Activated CD8-positive, alpha-beta T cell treated with anti-CD3 and anti-CD28 coated beads, Interleukin-2, amount 10 ng/mL, durations not matched to agents 7 days and 5 days (primary cell): ENCODE measurements around the gene EAF1. TPM values are rescaled to one million over a fixed set of nuclear protein-coding genes. Genes with fewer than 3 reads are reported as not detected.
"Not testable (repeated sequence)": the region's sequence is repeated elsewhere in the genome, so short reads cannot be mapped to it uniquely, and the experiment has no call there.

Source experiments
- ATAC-seq: fragments of 150-1000 bp; cut with Tn5 transposase; one replicate; pipeline ENCODE4 v1.10.0; 2021; ENCODE audit warnings: moderate library complexity
- CTCF ChIA-PET: fragments of 350-600 bp; sonication (Branson Sonifier 250); formaldehyde crosslinking; loops from one replicate; lab custom pipeline; 2021; ENCODE audit warnings: antibody characterized with exemption; lab: Charles Lee
- POLR2A ChIA-PET: fragments of 350-600 bp; sonication (Branson Sonifier 250); formaldehyde crosslinking; loops from one replicate; lab custom pipeline; 2021; ENCODE audit warnings: antibody characterized with exemption; lab: Charles Lee
- DNase-seq: peaks from one replicate; pipeline ENCODE4 v3.0.0-alpha.2; 2020
- H3K27ac Mint-ChIP-seq: one replicate; pipeline ENCODE4 v1.8.0; 2021; ENCODE audit warnings: mild to moderate bottlenecking, mixed read lengths
- H3K27me3 Mint-ChIP-seq: one replicate; pipeline ENCODE4 v1.8.0; 2021; ENCODE audit warnings: low read depth, mixed read lengths
- H3K36me3 Mint-ChIP-seq: one replicate; pipeline ENCODE4 v1.8.0; 2021; ENCODE audit warnings: low read depth, mixed read lengths
- H3K4me1 Mint-ChIP-seq: one replicate; pipeline ENCODE4 v1.8.0; 2021; ENCODE audit warnings: low read depth, mixed read lengths
- H3K4me3 Mint-ChIP-seq: one replicate; pipeline ENCODE4 v1.8.0; 2021; ENCODE audit warnings: mild to moderate bottlenecking, mixed read lengths
- H3K9me3 Mint-ChIP-seq: one replicate; pipeline ENCODE4 v1.8.0; 2022; ENCODE audit warnings: mixed read lengths; ENCODE audit not compliant: insufficient read depth
- total RNA-seq, 2 experiments: library from RNA; stranded (reverse); gene quantifications; one replicate each; pipeline ENCODE4 v1.2.3, GENCODE V29; 2021

EAF1 gene
- 10 to 100 TPM; 31.3 to 31.5 TPM for total RNA-seq

DNA sequence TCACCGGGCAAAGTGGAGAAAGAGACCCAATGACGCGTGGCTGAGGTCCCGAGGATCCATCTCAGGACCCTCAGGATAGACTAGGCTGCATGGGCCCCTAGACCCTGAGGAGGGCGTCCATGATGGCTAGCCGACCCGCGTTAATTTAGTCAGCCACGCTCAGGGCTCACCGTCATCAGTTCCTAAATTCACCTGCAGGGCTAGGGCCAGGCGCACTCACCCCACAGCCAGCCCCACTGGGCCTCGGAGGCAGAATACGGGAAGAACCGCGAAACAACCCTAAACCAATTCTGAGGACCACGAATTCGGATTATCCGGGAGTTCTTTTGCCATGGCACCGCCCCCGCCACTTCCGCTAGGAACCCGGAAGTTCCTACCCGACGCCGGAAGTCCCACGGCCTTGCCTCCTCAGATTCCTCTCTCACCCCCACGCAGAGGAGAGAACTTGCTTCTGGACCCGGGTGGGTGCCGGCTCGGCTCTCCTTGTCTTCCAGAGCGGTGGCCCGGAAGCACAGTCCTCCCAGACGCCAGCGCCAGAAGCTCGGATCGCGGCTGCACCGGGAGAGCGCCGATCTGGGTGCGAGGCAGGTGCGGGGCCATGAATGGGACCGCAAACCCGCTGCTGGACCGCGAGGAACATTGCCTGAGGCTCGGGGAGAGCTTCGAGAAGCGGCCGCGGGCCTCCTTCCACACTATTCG, at the start of gene EAF1, which contains the start of gene METTL6:
Gene EAF1, plus strand, starts transcription at position 417 of the 699 bp plus-strand sequence. Its CDS starts 182 bp downstream, at position 599.
Gene METTL6, minus strand, starts transcription at position 363 of the 699 bp plus-strand sequence. CDS start 1,033 bp downstream, outside the sequence.
- peaks cover 46% of the 10 kb centered on the region for H3K4me1 Mint-ChIP-seq
- ChIA-PET POLR2A (interaction anchor here (0.6 to 0.9 kb wide), 5 partner anchors 8 to 374 kb away, joined by 3 read pairs; no protein-coding TSS in a partner anchor), CTCF (interaction anchor here (0.9 to 1.1 kb wide), 2 partner anchors 129 to 222 kb away, joined by 3 to 4 read pairs; no protein-coding TSS in a partner anchor)
- ATAC-seq (peak; percentile 93), DNase-seq (peak; percentile 89)
- peaks cover 52% of the 10 kb centered on the region for H3K36me3 Mint-ChIP-seq
- H3K9me3 Mint-ChIP-seq: no peaks in the 10 kb centered on the region
- H3K4me3 Mint-ChIP-seq: peak within 1 kb of the TSS; percentile 97
- H3K27ac Mint-ChIP-seq: peak within 1 kb of the TSS; percentile 98
- H3K27me3 Mint-ChIP-seq: no peaks in the 10 kb centered on the region

DNA sequence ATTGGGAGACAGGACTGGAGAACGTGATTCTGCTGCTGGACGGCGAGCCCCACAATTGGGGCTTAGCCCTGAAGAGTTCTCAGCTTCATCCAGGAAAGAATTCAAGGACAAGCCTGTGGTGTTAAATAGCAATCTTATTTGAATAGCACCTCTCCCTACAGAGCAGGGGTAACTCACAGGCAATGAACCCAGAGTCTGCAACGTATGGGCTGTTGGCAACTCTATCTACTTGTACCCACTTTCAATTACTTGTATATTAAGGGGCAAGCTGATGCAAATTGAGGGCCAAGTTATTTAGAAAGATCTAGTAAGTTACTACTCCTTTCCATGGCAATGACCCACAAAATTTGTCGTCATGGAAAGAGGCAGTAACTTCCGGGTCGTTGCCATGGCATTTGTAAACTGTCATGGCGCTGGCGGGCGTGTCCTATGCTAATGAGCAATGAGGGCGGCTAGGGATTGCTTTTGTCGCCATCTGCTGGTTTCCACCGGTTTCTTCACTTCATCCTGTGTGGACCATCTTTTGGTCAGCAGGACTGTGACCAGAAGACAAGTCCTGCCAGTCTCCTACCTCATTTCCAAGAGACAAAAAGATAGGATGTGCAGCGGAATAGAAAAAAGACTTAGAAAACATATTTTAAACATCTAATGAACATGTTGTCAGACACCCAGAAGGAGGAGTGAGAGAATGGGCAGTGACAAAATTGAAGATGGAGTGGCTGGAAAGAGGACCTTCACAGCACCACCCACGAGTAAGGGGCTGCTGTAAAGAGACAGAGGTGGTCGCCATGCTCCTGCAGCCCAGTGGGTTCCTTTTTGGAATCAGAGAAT, 49.2 kb upstream of the EAF1 start:
- H3K4me1 Mint-ChIP-seq: peaks cover 10% of the 10 kb centered on the region
- peaks cover 7% of the 10 kb centered on the region for H3K27me3 Mint-ChIP-seq
- H3K27ac Mint-ChIP-seq: peak overlapping the region; percentile 83
- ATAC-seq (peak; percentile 94), DNase-seq (peak; percentile 97)
- no peaks in the 10 kb centered on the region for H3K9me3 Mint-ChIP-seq
- H3K36me3 Mint-ChIP-seq: no peaks in the 10 kb centered on the region
- ChIA-PET POLR2A (interaction anchor here (0.9 kb wide), 1 partner anchor 110 kb away, joined by 3 read pairs; no protein-coding TSS in a partner anchor), CTCF (interaction anchor here (0.6 to 7.3 kb wide), 20 partner anchors 9 to 270 kb away, joined by 3 to 123 read pairs (median 4); partner anchors contain the start of genes CAPN7 and SH3BP5)
- no peak overlapping the region for H3K4me3 Mint-ChIP-seq

DNA sequence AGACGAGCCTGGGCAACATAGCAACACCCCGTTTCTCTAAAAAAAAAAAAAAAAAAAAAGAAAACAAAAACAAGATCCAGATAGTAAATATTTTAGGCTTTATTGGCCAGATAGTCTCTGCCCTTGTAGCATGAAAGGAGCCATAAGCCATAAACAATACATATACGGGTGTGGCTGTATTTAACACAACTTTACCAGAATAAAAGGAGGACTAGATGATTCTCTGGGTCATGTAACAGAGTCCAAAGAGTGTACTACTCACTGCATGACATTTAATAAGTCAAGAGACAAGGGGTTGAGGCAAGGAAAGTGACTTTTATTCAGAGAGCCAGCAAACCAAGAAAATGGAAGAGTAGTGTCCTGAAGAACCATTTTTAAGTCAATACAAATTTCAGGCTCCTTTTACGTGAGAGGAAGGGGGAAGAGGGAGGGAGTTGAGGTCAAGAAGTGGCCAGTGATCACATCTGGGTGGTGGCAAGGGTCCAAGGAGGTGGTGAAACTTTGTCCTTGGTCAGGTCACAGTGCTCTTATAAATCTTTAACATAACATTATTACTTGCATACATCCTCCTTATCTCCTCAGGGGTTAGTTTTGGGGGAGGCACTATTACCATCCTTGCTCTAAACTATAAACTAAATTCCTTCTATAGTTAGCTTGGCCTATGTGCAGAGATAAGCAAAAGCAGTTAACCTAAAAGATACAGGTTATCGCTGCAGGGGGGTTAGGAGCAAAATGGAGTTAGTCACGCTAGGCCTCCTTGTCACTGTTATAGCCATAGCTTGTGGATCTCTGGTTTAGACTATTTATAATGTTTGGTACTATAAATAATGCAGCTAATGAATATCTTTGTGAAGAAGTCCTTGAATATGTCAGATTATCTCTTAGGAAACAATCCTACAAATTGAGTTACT, 46.2 kb upstream of the EAF1 start:
- CTCF ChIA-PET: interaction anchor here (1.3 to 7.3 kb wide), 3 partner anchors 48 to 177 kb away, joined by 3 to 123 read pairs (median 17); partner anchors contain the start of gene SH3BP5

DNA sequence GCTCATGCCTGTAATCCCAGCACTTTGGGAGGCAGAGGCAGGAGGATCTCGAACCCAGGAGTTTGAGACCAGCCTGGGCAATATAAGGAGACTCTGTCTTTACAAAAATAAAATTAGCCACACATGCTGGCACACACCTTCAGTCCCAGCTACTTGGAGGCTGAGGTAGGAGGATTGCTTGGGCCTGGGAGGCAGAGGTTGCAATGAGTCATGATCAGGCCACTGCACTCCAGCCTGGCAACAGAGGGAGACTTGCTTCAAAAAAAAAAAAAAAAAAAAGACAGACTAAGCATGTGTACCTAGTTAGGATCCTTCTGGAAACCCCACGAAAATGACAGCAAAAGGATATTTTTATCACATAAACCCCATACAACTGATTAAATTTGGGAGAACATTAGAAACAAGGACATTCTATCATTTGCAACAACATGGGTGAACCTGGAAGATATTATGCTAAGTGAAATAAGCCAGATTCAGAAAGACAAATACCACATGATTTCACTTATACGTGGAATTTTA, 44.9 kb upstream of the EAF1 start:
- DNase-seq (no peak), ATAC-seq (no peak)
- peaks cover 3% of the 10 kb centered on the region for H3K27me3 Mint-ChIP-seq
- ChIA-PET POLR2A (no interaction called here), CTCF (interaction anchor here (1.3 to 7.3 kb wide), 2 partner anchors 49 to 115 kb away, joined by 3 to 123 read pairs; partner anchors contain the start of gene SH3BP5)
- no peak overlapping the region for H3K4me3 Mint-ChIP-seq
- peaks cover 16% of the 10 kb centered on the region for H3K4me1 Mint-ChIP-seq
- H3K36me3 Mint-ChIP-seq: no peaks in the 10 kb centered on the region
- H3K9me3 Mint-ChIP-seq: no peaks in the 10 kb centered on the region
- no peak overlapping the region for H3K27ac Mint-ChIP-seq

More for the DNA sequence above, 46.2 kb upstream of the EAF1 start:
- Mint-ChIP-seq H3K27me3 (peaks cover 3% of the 10 kb centered on the region), H3K4me3 (no peak overlapping the region), H3K9me3 (no peaks in the 10 kb centered on the region), H3K4me1 (peaks cover 16% of the 10 kb centered on the region), H3K27ac (no peak overlapping the region), H3K36me3 (no peaks in the 10 kb centered on the region)
- ATAC-seq: no peak
- POLR2A ChIA-PET: no interaction called here
- DNase-seq: no peak

DNA sequence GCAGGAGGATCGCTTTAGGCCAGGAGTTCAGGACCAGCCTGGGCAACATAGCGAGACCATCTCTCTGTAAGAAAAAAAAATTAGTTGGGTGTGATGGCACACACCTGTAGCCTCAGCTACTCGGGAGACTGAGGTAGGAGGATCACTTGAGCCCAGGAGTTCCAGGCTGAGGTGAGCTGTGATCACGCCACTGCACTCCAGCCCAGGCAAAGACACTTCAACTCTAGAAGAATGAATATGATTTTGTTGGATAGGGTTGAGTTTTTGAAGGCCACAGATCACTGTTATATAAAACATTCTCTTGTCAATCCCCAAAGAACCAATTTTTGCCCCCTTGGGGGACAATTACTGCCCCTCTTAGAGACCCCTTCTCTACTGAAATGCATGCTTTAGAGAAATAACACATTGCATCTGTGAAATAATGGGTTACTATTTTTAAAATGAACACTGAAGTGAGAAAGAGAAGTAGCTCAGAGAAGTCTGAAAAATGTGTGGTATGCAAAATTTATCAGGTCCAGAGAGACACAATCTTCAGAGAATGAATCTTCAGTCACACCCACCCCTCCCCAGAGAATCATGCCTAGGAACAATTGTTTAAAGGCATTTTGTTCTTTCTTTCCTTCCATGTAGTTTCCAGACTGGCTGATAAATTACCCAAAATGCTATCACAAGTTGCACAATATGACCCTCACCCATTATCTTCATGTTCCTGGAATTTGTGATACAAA, 42.7 kb upstream of the EAF1 start:
- ATAC-seq: no peak
- POLR2A ChIA-PET: no interaction called here
- Mint-ChIP-seq H3K4me1 (peaks cover 6% of the 10 kb centered on the region), H3K9me3 (no peaks in the 10 kb centered on the region), H3K36me3 (no peaks in the 10 kb centered on the region), H3K4me3 (no peak overlapping the region), H3K27me3 (peaks cover 3% of the 10 kb centered on the region), H3K27ac (no peak overlapping the region)
- CTCF ChIA-PET: interaction anchor here (0.9 to 6.2 kb wide), 8 partner anchors 21 to 276 kb away, joined by 3 to 48 read pairs (median 4); partner anchors contain the start of genes CAPN7 and SH3BP5
- DNase-seq: no peak

DNA sequence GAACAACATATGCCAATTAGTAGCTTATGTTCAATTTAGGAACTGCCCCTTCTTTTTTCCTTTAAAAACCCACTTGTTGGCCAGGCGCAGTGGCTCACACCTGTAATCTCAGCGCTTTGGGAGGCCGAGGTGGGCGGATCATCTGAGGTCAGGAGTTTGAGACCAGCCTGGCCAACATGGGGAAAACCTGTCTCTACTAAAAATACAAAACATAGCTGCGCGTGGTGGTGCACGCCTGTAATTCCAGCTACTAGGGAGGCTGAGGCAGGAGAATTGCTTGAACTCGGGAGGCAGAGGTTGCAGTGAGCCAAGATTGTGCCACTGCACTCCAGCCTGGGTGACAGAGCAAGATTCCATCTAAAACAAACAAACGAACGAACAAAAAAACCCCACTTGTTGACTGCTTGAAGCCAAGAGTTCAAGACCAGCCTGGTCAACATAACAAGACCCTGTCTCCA, 42.1 kb upstream of the EAF1 start:
- H3K4me1 Mint-ChIP-seq, H3K27ac Mint-ChIP-seq, H3K36me3 Mint-ChIP-seq, H3K4me3 Mint-ChIP-seq, POLR2A ChIA-PET, ATAC-seq, H3K9me3 Mint-ChIP-seq, DNase-seq, H3K27me3 Mint-ChIP-seq: not testable (repeated sequence)
- CTCF ChIA-PET: interaction anchor here (0.9 to 6.2 kb wide), 6 partner anchors 20 to 179 kb away, joined by 3 to 48 read pairs (median 5); partner anchors contain the start of genes CAPN7 and SH3BP5

DNA sequence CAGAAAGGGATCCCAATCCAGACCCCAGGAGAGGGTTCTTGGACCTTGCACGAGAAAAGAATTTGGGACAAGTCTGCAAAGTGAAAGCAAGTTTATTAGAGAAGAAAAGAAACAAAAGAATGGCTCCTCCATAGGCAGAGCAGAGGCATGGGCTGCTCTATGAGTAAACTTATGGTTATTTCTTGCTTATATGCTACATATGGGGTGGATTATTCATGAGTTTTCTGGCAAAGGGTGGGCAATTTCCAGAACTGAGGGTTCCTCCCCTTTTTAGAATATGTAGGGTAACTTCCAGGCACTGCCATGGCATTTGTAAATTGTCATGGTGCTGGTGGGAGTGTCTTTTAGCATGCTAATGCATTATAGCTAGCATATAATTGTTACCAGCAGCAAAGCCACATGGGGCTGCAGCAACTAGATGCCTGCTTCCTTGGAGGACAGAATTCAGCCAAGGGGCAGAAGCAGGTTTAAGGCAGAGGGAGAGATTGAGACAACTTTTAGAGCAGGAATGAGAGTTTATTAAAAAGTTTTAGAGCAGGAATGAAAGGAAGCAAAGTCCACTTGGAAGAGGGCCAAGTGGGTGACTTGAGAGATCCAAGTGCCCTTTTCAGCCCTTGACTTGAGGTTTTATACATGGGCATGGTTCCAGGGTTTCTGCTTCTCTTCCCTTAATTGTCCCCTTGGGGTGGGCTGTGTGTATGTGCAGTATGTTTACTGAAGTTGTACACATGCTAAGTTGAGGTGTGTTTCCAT, 41.3 kb upstream of the EAF1 start:
- no peaks in the 10 kb centered on the region for H3K9me3 Mint-ChIP-seq
- POLR2A ChIA-PET: no interaction called here

DNA sequence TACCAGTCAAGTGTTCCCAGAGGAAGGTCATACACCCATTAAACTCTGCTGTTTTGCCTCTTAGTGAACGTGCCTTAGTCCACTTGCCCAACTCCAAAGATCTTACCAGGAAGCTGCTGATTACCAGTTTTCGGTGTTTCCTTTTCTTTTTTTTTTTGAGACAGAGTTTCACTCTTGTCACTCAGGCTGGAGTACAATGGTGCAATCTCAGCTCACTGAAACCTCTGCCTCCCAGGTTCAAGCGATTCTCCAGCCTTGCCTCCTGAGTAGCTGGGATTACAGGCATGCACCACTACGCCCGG, 40.8 kb upstream of the EAF1 start:
- DNase-seq: not testable (repeated sequence)
- CTCF ChIA-PET: interaction anchor here (2.0 to 6.2 kb wide), 3 partner anchors 9 to 119 kb away, joined by 5 to 48 read pairs (median 7); no protein-coding TSS in a partner anchor

More for the DNA sequence above, 41.3 kb upstream of the EAF1 start:
- no peak for DNase-seq
- H3K4me1 Mint-ChIP-seq: peaks cover 6% of the 10 kb centered on the region
- CTCF ChIA-PET: interaction anchor here (0.9 to 6.2 kb wide), 4 partner anchors 19 to 180 kb away, joined by 3 to 48 read pairs (median 4); partner anchors contain the start of gene CAPN7
- ATAC-seq: no peak
- peaks cover 3% of the 10 kb centered on the region for H3K27me3 Mint-ChIP-seq
- H3K36me3 Mint-ChIP-seq: no peaks in the 10 kb centered on the region
- no peak overlapping the region for H3K4me3 Mint-ChIP-seq
- H3K27ac Mint-ChIP-seq: no peak overlapping the region

DNA sequence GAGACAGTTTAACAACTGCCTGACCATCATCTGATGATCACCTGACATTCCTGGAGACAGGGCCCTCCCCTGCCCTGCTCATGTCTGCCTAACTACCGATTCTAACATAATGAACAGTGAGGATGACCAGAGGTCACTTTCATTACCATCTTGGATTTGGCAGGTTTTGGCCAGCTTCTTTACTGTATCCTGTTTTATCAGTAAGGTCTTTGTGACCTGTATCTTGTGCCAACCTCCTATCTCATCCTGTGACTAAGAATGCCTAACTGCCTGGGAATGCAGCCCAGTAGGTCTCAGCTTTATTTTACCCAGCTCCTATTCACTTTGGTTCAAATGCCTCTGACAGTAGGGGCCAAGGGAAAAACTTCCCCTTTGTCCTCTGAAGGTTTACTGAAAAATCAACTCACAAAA, 40.2 kb upstream of the EAF1 start:
- ChIA-PET CTCF (interaction anchor here (2.0 to 6.2 kb wide), 3 partner anchors 10 to 120 kb away, joined by 5 to 48 read pairs (median 7); no protein-coding TSS in a partner anchor), POLR2A (interaction anchor here (0.7 kb wide), 1 partner anchor 61 kb away, joined by 3 read pairs; no protein-coding TSS in a partner anchor)
- no peak overlapping the region for H3K27ac Mint-ChIP-seq
- H3K4me3 Mint-ChIP-seq: no peak overlapping the region
- H3K4me1 Mint-ChIP-seq: peaks cover 6% of the 10 kb centered on the region
- no peak for ATAC-seq
- H3K9me3 Mint-ChIP-seq: no peaks in the 10 kb centered on the region
- no peaks in the 10 kb centered on the region for H3K36me3 Mint-ChIP-seq
- no peak for DNase-seq
- H3K27me3 Mint-ChIP-seq: peaks cover 3% of the 10 kb centered on the region

More for the DNA sequence above, 40.8 kb upstream of the EAF1 start:
- H3K36me3 Mint-ChIP-seq, H3K4me3 Mint-ChIP-seq, ATAC-seq, H3K9me3 Mint-ChIP-seq, H3K4me1 Mint-ChIP-seq, H3K27me3 Mint-ChIP-seq, H3K27ac Mint-ChIP-seq, POLR2A ChIA-PET: not testable (repeated sequence)
